ENCODE measurements around the gene ZDHHC22. TPM values are rescaled to one million over a fixed set of nuclear protein-coding genes. Genes with fewer than 3 reads are reported as not detected.

Gene ZDHHC22
- total RNA-seq, 1 experiment from 2014 or later = not detected

- Histone ChIP-seq H3K9me3 (ENCODE audit: insufficient read depth, low read depth) (no peaks in the 10 kb centered on the region), H3K4me2 (no peak overlapping the region), H2AFZ (no peak overlapping the region), H3F3A (ENCODE audit: insufficient read depth, low read depth) (no peaks in the 10 kb centered on the region), H4K20me1 (ENCODE audit: insufficient read depth) (no peaks in the 10 kb centered on the region), H3K4me3 (no peak overlapping the region), H3K79me2 (ENCODE audit: low read depth) (no peaks in the 10 kb centered on the region), H3K4me1 (replicated peaks; ENCODE audit: insufficient read depth) (no peaks in the 10 kb centered on the region), H3K27me3 (ENCODE audit: insufficient read depth, low read depth) (peaks cover 73% of the 10 kb centered on the region), H3K27ac (no peak overlapping the region), H3K36me3 (ENCODE audit: low read depth) (no peaks in the 10 kb centered on the region), H3K9me2 (ENCODE audit: insufficient read depth) (no peaks in the 10 kb centered on the region)
- peak in 1 of 2 experiments; percentile 69 for DNase-seq
- no peak for TF ChIP-seq EZH2 (IDR thresholded peaks at IDR 0.05; ENCODE audit: low read depth)
- no peak for TF ChIP-seq CTCF (conservative IDR thresholded peaks at IDR 0.05)
- no TSS peak for BruUV-seq (replicated peaks)
- intact Hi-C loops (cut with micrococcal nuclease; ENCODE audit: unreplicated experiment) = loop anchor here (10.0 kb wide), 1 partner anchor 546 kb away; the partner anchor contains the start of genes ALKBH1 and SLIRP
- ChIA-PET POLR2A (ENCODE audit: unreplicated experiment) (no interaction called here), CTCF (interaction anchor here (0.6 kb wide), 1 partner anchor 161 kb away, joined by 3 read pairs; no protein-coding TSS in a partner anchor)
These were observed 16.7 kb upstream of the ZDHHC22 start for GRCh38 chr14:77158175-77158881.

GRCh38 chr14:77157740-77158139, 16.1 kb upstream of the ZDHHC22 start:
- ChIA-PET CTCF (interaction anchor here (0.6 kb wide), 1 partner anchor 161 kb away, joined by 3 read pairs; no protein-coding TSS in a partner anchor), POLR2A (ENCODE audit: unreplicated experiment) (no interaction called here)
- H3K4me3 ChIP-seq = no peak overlapping the region
- H3K27me3 ChIP-seq (ENCODE audit: insufficient read depth, low read depth) = peaks cover 73% of the 10 kb centered on the region
- BruUV-seq (replicated peaks) = no TSS peak
- intact Hi-C loops (cut with micrococcal nuclease; ENCODE audit: unreplicated experiment) = loop anchor here (10.0 kb wide), 1 partner anchor 547 kb away; the partner anchor contains the start of genes ALKBH1 and SLIRP
- no peak for TF ChIP-seq EZH2 (IDR thresholded peaks at IDR 0.05; ENCODE audit: low read depth)
- no peak overlapping the region for H3K4me2 ChIP-seq
- H4K20me1 ChIP-seq (ENCODE audit: insufficient read depth) = no peaks in the 10 kb centered on the region
- no peaks in the 10 kb centered on the region for H3K9me3 ChIP-seq (ENCODE audit: insufficient read depth, low read depth)
- H3K36me3 ChIP-seq (ENCODE audit: low read depth) = no peaks in the 10 kb centered on the region
- H2AFZ ChIP-seq = no peak overlapping the region
- H3K27ac ChIP-seq = no peak overlapping the region
- no peak for DNase-seq
- H3F3A ChIP-seq (ENCODE audit: insufficient read depth, low read depth) = no peaks in the 10 kb centered on the region
- H3K79me2 ChIP-seq (ENCODE audit: low read depth) = no peaks in the 10 kb centered on the region
- H3K4me1 ChIP-seq (replicated peaks; ENCODE audit: insufficient read depth) = no peaks in the 10 kb centered on the region
- no peaks in the 10 kb centered on the region for H3K9me2 ChIP-seq (ENCODE audit: insufficient read depth)

GRCh38 chr14:77155083-77155482, 13.5 kb upstream of the ZDHHC22 start:
- Histone ChIP-seq H3K9me2 (ENCODE audit: insufficient read depth) (no peaks in the 10 kb centered on the region), H3K27ac (no peak overlapping the region), H3K27me3 (ENCODE audit: insufficient read depth, low read depth) (peaks cover 50% of the 10 kb centered on the region), H3K4me3 (no peak overlapping the region), H3F3A (ENCODE audit: insufficient read depth, low read depth) (no peaks in the 10 kb centered on the region; the same call in 1 of the 2 replicates), H4K20me1 (ENCODE audit: insufficient read depth) (no peaks in the 10 kb centered on the region), H2AFZ (no peak overlapping the region), H3K79me2 (ENCODE audit: low read depth) (no peaks in the 10 kb centered on the region), H3K36me3 (ENCODE audit: low read depth) (no peaks in the 10 kb centered on the region), H3K9me3 (ENCODE audit: insufficient read depth, low read depth) (no peaks in the 10 kb centered on the region), H3K4me2 (no peak overlapping the region), H3K4me1 (replicated peaks; ENCODE audit: insufficient read depth) (no peaks in the 10 kb centered on the region)
- no peak for TF ChIP-seq CTCF (conservative IDR thresholded peaks at IDR 0.05)
- TF ChIP-seq EZH2 (IDR thresholded peaks at IDR 0.05; ENCODE audit: low read depth) = no peak
- intact Hi-C loops (cut with micrococcal nuclease; ENCODE audit: unreplicated experiment) = loop anchor here (10.0 kb wide), 1 partner anchor 550 kb away; the partner anchor contains the start of genes ALKBH1 and SLIRP
- no peak for DNase-seq
- ChIA-PET CTCF (no interaction called here), POLR2A (ENCODE audit: unreplicated experiment) (no interaction called here)
- no TSS peak for BruUV-seq (replicated peaks)

Measured in PC-9 (cell line).